Endothelial cell of umbilical vein (primary cell): ENCODE data around the gene STN1.

ENCODE experiments used
- EZH2 ChIP-seq: IDR thresholded peaks from 2 replicates; pipeline ENCODE4 v1.6.1; 2012; ENCODE audit warnings: borderline replicate concordance, low read depth, mild to moderate bottlenecking, moderate library complexity, low read length, inconsistent platforms; ENCODE audit not compliant: severe bottlenecking
- FOS ChIP-seq: IDR thresholded peaks from 2 replicates; pipeline ENCODE4 v1.6.1; 2011; ENCODE audit warnings: mild to moderate bottlenecking, low read length, moderate library complexity, borderline replicate concordance; ENCODE audit not compliant: insufficient read depth
- JUN ChIP-seq: IDR thresholded peaks from 2 replicates; pipeline ENCODE4 v1.6.1; 2011; ENCODE audit warnings: borderline replicate concordance, low read depth; ENCODE audit not compliant: insufficient read length, insufficient read depth
- POLR2AphosphoS5 ChIP-seq: IDR thresholded peaks from 2 replicates; pipeline ENCODE4 v1.6.1; 2012; ENCODE audit warnings: low read depth, mild to moderate bottlenecking, control low read depth, low read length, moderate library complexity; ENCODE audit not compliant: insufficient read depth
- TF ChIP-seq, protein P1 (sequence below), 2 donors: IDR thresholded peaks; 1 replicate in 1 of 2; 2 replicates in 1 of 2; pipeline ENCODE4 v1.5.1; 2011; ENCODE audit warnings: low read length in 2 of 2, mild to moderate bottlenecking in 2 of 2, moderate library complexity in 2 of 2, control low read depth in 1 of 2, inconsistent platforms in 1 of 2, low read depth in 1 of 2; ENCODE audit not compliant: insufficient read depth in 1 of 2; ENCODE audit errors: extremely low read depth in 1 of 2

DNA sequence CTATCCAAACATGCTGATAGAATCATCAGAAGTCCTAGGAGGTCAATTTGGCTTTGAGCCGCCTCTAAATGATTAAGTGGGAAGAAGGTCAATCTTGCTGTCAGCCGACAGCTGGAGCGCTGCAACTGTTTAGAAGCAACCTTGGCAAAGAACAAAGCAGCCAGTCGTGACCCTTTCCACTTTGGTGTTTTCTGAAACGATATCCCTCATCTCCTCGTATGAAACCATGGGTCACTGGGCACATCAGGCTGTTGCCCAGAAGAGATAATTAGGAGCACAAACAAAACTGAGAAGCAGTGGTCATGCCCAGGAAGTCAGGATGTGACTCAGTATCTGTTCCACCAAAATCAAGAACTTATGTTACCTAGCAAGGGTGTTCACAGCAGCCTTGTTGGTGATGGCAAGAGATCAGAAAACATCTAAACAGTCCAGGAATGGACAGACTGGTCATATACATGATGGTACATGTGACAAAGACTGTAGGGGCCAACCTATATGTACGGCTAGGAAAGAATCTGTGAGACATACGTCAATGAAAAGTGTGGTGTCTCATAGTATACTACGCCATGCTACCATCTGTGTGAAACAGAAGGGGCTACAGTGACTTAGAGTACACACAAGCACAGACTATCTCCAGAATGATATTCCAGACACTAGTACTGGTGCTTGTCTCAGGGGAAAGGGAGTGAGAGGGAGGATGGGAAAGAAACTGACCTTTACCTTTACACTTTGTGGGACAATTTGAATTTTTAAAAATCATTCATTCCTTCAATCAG, 22.4 kb downstream of the STN1 start:
- peak; percentile 27 for TF ChIP-seq POLR2AphosphoS5
- TF ChIP-seq, protein P1, sequence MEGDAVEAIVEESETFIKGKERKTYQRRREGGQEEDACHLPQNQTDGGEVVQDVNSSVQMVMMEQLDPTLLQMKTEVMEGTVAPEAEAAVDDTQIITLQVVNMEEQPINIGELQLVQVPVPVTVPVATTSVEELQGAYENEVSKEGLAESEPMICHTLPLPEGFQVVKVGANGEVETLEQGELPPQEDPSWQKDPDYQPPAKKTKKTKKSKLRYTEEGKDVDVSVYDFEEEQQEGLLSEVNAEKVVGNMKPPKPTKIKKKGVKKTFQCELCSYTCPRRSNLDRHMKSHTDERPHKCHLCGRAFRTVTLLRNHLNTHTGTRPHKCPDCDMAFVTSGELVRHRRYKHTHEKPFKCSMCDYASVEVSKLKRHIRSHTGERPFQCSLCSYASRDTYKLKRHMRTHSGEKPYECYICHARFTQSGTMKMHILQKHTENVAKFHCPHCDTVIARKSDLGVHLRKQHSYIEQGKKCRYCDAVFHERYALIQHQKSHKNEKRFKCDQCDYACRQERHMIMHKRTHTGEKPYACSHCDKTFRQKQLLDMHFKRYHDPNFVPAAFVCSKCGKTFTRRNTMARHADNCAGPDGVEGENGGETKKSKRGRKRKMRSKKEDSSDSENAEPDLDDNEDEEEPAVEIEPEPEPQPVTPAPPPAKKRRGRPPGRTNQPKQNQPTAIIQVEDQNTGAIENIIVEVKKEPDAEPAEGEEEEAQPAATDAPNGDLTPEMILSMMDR (IDR thresholded peaks at IDR 0.05; ENCODE audit: extremely low read depth in 1 of 2, insufficient read depth in 1 of 2, low read depth in 1 of 2, low read length in 2 of 2), result no peak
- no peak for TF ChIP-seq EZH2
- TF ChIP-seq JUN, result no peak
- TF ChIP-seq FOS, result peak; percentile 61
